AG08395 (cell line): ENCODE results near the gene SMAD4.
"Not testable (repeated sequence)": the region's sequence is repeated elsewhere in the genome, so short reads cannot be mapped to it uniquely, and the experiment has no call there.

ENCODE experiments used
- DNase-seq: peaks from one replicate; pipeline ENCODE4 v3.0.0; 2012; ENCODE audit warnings: mixed read lengths, low spot score

SMAD4 gene

GRCh38 chr18:51111633-51112355, 81.8 kb downstream of the SMAD4 start:
- not testable (repeated sequence) for DNase-seq

- not testable (repeated sequence) for DNase-seq
These were observed 87.0 kb downstream of the SMAD4 start for GRCh38 chr18:51116996-51117395.

GRCh38 chr18:51119561-51119960, 89.5 kb downstream of the SMAD4 start:
- DNase-seq: not testable (repeated sequence)

GRCh38 chr18:51119976-51120375, 90.0 kb downstream of the SMAD4 start:
- not testable (repeated sequence) for DNase-seq

- DNase-seq: no peak
These were observed 91.0 kb downstream of the SMAD4 start for GRCh38 chr18:51120809-51121596.

GRCh38 chr18:51121597-51121857, 91.5 kb downstream of the SMAD4 start:
- DNase-seq: no peak

- DNase-seq: no peak
These were observed 92.4 kb downstream of the SMAD4 start for GRCh38 chr18:51122266-51123045.

- DNase-seq: no peak
These were observed 93.0 kb downstream of the SMAD4 start for GRCh38 chr18:51123046-51123395.

GRCh38 chr18:51123481-51123880, 93.5 kb downstream of the SMAD4 start:
- DNase-seq: no peak

- DNase-seq: no peak
These were observed 94.0 kb downstream of the SMAD4 start for GRCh38 chr18:51123936-51124486.

- DNase-seq: no peak
These were observed 96.0 kb downstream of the SMAD4 start for GRCh38 chr18:51125976-51126375.

- DNase-seq: no peak
These were observed 97.7 kb downstream of the SMAD4 start for GRCh38 chr18:51127664-51128063.

- no peak for DNase-seq
These were observed 98.5 kb downstream of the SMAD4 start for GRCh38 chr18:51128533-51128932.

- no peak for DNase-seq
These were observed 102.4 kb downstream of the SMAD4 start for GRCh38 chr18:51132256-51132935.

- no peak for DNase-seq
These were observed 103.7 kb downstream of the SMAD4 start for GRCh38 chr18:51133580-51134160.
